ENCODE data around the gene YY1. TPM values are rescaled to one million over a fixed set of nuclear protein-coding genes. Genes with fewer than 3 reads are reported as not detected.

The YY1 gene
- polyA plus RNA-seq, 3 donors, result 13.3 to 35.2 (median 15.7) TPM

- Histone ChIP-seq H3K4me1 (ENCODE audit: control insufficient read depth in 1 of 2, insufficient read depth in 2 of 2, low read length in 2 of 2) (peaks cover 43 to 50% of the 10 kb centered on the region in 2 donors), H3K4me3 (replicated peaks in 1 of 3; ENCODE audit: low read depth in 2 of 3, low read length in 3 of 3) (peak overlapping the region; percentile 35 to 80 (median 42)), H4K20me1 (ENCODE audit: insufficient read depth, low read length) (no peaks in the 10 kb centered on the region), H3K4me2 (replicated peaks; ENCODE audit: extremely low read depth, low read length, poor library complexity, severe bottlenecking) (peak overlapping the region; percentile 90), H3K36me3 (replicated peaks in 1 of 2; ENCODE audit: control insufficient read depth in 1 of 2, insufficient read depth in 2 of 2, low read length in 2 of 2) (no peaks in the 10 kb centered on the region), H3K9me3 (replicated peaks in 1 of 2; ENCODE audit: control insufficient read depth in 1 of 2, insufficient read depth in 1 of 2, low read length in 2 of 2) (no peaks in the 10 kb centered on the region), H3K9ac (ENCODE audit: insufficient read depth, low read length, poor library complexity, severe bottlenecking) (peak overlapping the region; percentile 53), H3K27ac (ENCODE audit: low read depth in 1 of 2, low read length in 2 of 2) (peak overlapping the region; percentile 56 to 77), H3K27me3 (ENCODE audit: control insufficient read depth in 2 of 2, insufficient read depth in 2 of 2, low read length in 2 of 2) (no peaks in the 10 kb centered on the region), H2AFZ (ENCODE audit: insufficient read depth, low read depth, low read length, poor library complexity, severe bottlenecking) (peak overlapping the region; percentile 62), H3K79me2 (ENCODE audit: insufficient read depth, low read length) (peaks cover 54% of the 10 kb centered on the region)
- Mint-ChIP-seq H3K4me1 (peaks cover 5% of the 10 kb centered on the region), H3K27ac (peak overlapping the region in 1 of 7 donors; percentile 70), H3K9me3 (peaks cover 0 to 1% (median 0%) of the 10 kb centered on the region in 7 donors), H3K27me3 (ENCODE audit: low read depth in 3 of 3) (peaks cover 0 to 2% (median 0%) of the 10 kb centered on the region in 3 donors), H3K4me3 (no peak overlapping the region), H3K36me3 (no peaks in the 10 kb centered on the region)
- TF ChIP-seq CTCF (IDR thresholded peaks at IDR 0.05), result no peak
- 0% methylated on average over 5 of the region's 14 CpGs for WGBS (ENCODE audit: insufficient coverage)
- intact Hi-C loops (cut with micrococcal nuclease), result no loop called here
- peak; percentile 40 to 48 (median 47) for DNase-seq
Measured at GRCh38 chr14:100222224-100223093, 16.5 kb upstream of the YY1 start.

GRCh38 chr14:100223332-100224201 lies 15.4 kb upstream of the YY1 start:
- Mint-ChIP-seq H3K4me3 (no peak overlapping the region), H3K27me3 (ENCODE audit: low read depth in 3 of 3) (peaks cover 0 to 2% (median 0%) of the 10 kb centered on the region in 3 donors), H3K36me3 (peaks cover 0 to 3% of the 10 kb centered on the region in 2 donors), H3K9me3 (peaks cover 0 to 1% (median 0%) of the 10 kb centered on the region in 7 donors), H3K4me1 (peaks cover 5% of the 10 kb centered on the region), H3K27ac (peak overlapping the region in 4 of 7 donors; percentile 1 to 37 (median 17))
- H3K36me3 ChIP-seq (replicated peaks in 1 of 2; ENCODE audit: control insufficient read depth in 1 of 2, insufficient read depth in 2 of 2, low read length in 2 of 2), result peaks cover 0 to 3% of the 10 kb centered on the region in 2 donors
- H2AFZ ChIP-seq (ENCODE audit: insufficient read depth, low read depth, low read length, poor library complexity, severe bottlenecking), result no peak overlapping the region
- H3K4me2 ChIP-seq (replicated peaks; ENCODE audit: extremely low read depth, low read length, poor library complexity, severe bottlenecking), result no peak overlapping the region
- no peaks in the 10 kb centered on the region for H3K27me3 ChIP-seq (ENCODE audit: control insufficient read depth in 2 of 2, insufficient read depth in 2 of 2, low read length in 2 of 2)
- WGBS (ENCODE audit: insufficient coverage), result 86% methylated on average over 11 of the region's 12 CpGs
- no peaks in the 10 kb centered on the region for H3K9me3 ChIP-seq (replicated peaks in 1 of 2; ENCODE audit: control insufficient read depth in 1 of 2, insufficient read depth in 1 of 2, low read length in 2 of 2)
- no peak for TF ChIP-seq CTCF (IDR thresholded peaks at IDR 0.05)
- H3K27ac ChIP-seq (ENCODE audit: low read depth in 1 of 2, low read length in 2 of 2), result no peak overlapping the region
- peaks cover 63% of the 10 kb centered on the region for H3K79me2 ChIP-seq (ENCODE audit: insufficient read depth, low read length)
- no peak for DNase-seq
- no peaks in the 10 kb centered on the region for H4K20me1 ChIP-seq (ENCODE audit: insufficient read depth, low read length)
- intact Hi-C loops (cut with micrococcal nuclease), result no loop called here
- no peak overlapping the region for H3K9ac ChIP-seq (ENCODE audit: insufficient read depth, low read length, poor library complexity, severe bottlenecking)
- no peak overlapping the region for H3K4me3 ChIP-seq (replicated peaks in 1 of 3; ENCODE audit: low read depth in 2 of 3, low read length in 3 of 3)
- H3K4me1 ChIP-seq (ENCODE audit: control insufficient read depth in 1 of 2, insufficient read depth in 2 of 2, low read length in 2 of 2), result peaks cover 43 to 50% of the 10 kb centered on the region in 2 donors

Data from CD14-positive monocyte (primary cell).